Mesendoderm (in vitro differentiated cells): ENCODE data around the gene TACC3.

Experiments
- DNase-seq: peaks from one replicate; pipeline ENCODE4 v3.0.0; 2013
- H2AK5ac ChIP-seq: 2 replicates; pipeline ENCODE4 v1.6.1; 2013; ENCODE audit warnings: low read length, inconsistent platforms
- H2BK120ac ChIP-seq: 2 replicates; pipeline ENCODE4 v1.6.1; 2013; ENCODE audit warnings: low read depth, mild to moderate bottlenecking, low read length, moderate library complexity, mixed read lengths
- H2BK15ac ChIP-seq: replicated peaks from 2 replicates; pipeline ENCODE4 v1.6.1; 2013; ENCODE audit warnings: low read depth, mild to moderate bottlenecking, moderate library complexity
- H2BK5ac ChIP-seq: 2 replicates; pipeline ENCODE4 v1.6.1; 2013; ENCODE audit warnings: low read length, inconsistent platforms
- H3K18ac ChIP-seq: 2 replicates; pipeline ENCODE4 v1.6.1; 2013; ENCODE audit warnings: mild to moderate bottlenecking, low read length, mixed read lengths
- H3K23ac ChIP-seq: one replicate; pipeline ENCODE4 v1.6.1; 2013; ENCODE audit warnings: low read length
- H3K27ac ChIP-seq: 2 replicates; pipeline ENCODE4 v1.5.1; 2013; ENCODE audit warnings: low read depth, mild to moderate bottlenecking, inconsistent platforms, low read length, moderate library complexity
- H3K27me3 ChIP-seq: 2 replicates; pipeline ENCODE4 v1.6.1; 2013; ENCODE audit warnings: low read length, control low read depth, mild to moderate bottlenecking, inconsistent platforms; ENCODE audit not compliant: insufficient read depth, poor library complexity
- H3K36me3 ChIP-seq: 2 replicates; pipeline ENCODE4 v1.6.1; 2013; ENCODE audit warnings: low read length, inconsistent platforms; ENCODE audit not compliant: control insufficient read depth, insufficient read depth
- H3K4ac ChIP-seq: one replicate; pipeline ENCODE4 v1.6.1; 2013; ENCODE audit warnings: low read depth, mild to moderate bottlenecking, low read length, moderate library complexity
- H3K4me1 ChIP-seq: 2 replicates; pipeline ENCODE4 v1.6.1; 2013; ENCODE audit warnings: low read depth, low read length, inconsistent platforms; ENCODE audit not compliant: control insufficient read depth
- H3K4me2 ChIP-seq: 2 replicates; pipeline ENCODE4 v1.6.1; 2013; ENCODE audit warnings: low read length
- H3K4me3 ChIP-seq: 2 replicates; pipeline ENCODE4 v1.5.1; 2013; ENCODE audit warnings: mild to moderate bottlenecking, low read length
- H3K56ac ChIP-seq: one replicate; pipeline ENCODE4 v1.6.1; 2013; ENCODE audit warnings: low read length
- H3K79me1 ChIP-seq: 2 replicates; pipeline ENCODE4 v1.6.1; 2013; ENCODE audit warnings: low read length, inconsistent platforms
- H3K79me2 ChIP-seq: 2 replicates; pipeline ENCODE4 v1.6.1; 2013; ENCODE audit warnings: mild to moderate bottlenecking, low read length; ENCODE audit not compliant: control insufficient read depth, insufficient read depth
- H3K9ac ChIP-seq: 2 replicates; pipeline ENCODE4 v1.6.1; 2013; ENCODE audit warnings: low read length, inconsistent platforms
- H4K5ac ChIP-seq: one replicate; pipeline ENCODE4 v1.6.1; 2013; ENCODE audit warnings: low read length
- H4K8ac ChIP-seq: one replicate; pipeline ENCODE4 v1.6.1; 2013; ENCODE audit warnings: low read depth, mild to moderate bottlenecking, control low read depth, low read length, moderate library complexity
- WGBS: extraction: QIAGEN DNeasy Blood & Tissue Kit; methylation state at CpG from one replicate; pipeline ENCODE4 v1.1.7; 2013; ENCODE audit warnings: low lambda C conversion rate, missing lambda C conversion rate; ENCODE audit not compliant: insufficient coverage; ENCODE audit errors: extremely low coverage; 5-methylcytosine and 5-hydroxymethylcytosine counted together

TACC3 gene

DNA sequence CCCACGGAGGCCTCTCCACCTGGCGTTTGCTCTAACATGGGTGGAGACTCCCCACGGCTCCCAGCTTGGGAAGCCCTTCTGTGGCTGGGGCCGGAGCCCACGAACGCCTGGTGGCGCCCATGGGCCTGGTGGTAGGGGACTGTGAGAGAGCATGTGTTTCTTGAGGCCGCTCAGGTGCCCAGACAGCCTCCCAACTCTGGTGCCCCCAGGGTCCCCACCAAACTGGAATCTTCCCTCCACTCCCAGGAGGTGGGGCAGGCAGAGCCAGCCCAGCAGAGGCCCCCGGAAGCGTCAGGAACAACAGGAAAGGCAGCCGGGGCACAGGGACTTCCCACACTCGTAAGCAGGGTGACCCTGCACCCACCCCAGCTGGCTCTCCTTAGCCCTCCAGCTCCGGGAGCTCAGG is 38.5 kb downstream of the TACC3 start:
- Histone ChIP-seq H3K4ac (no peak overlapping the region), H3K27me3 (no peaks in the 10 kb centered on the region), H2BK5ac (no peak overlapping the region), H3K18ac (no peak overlapping the region), H2BK120ac (no peak overlapping the region), H3K23ac (no peak overlapping the region), H3K79me2 (no peaks in the 10 kb centered on the region), H4K8ac (no peak overlapping the region), H3K4me2 (no peak overlapping the region), H4K5ac (no peak overlapping the region), H3K79me1 (no peaks in the 10 kb centered on the region), H3K9ac (no peak overlapping the region), H3K27ac (no peak overlapping the region), H3K4me3 (no peak overlapping the region), H3K56ac (no peak overlapping the region), H2BK15ac (no peak overlapping the region), H3K36me3 (no peaks in the 10 kb centered on the region), H3K4me1 (no peaks in the 10 kb centered on the region), H2AK5ac (no peak overlapping the region)
- no peak for DNase-seq
- no CpG with 5 or more reads among the region's 13 CpGs for WGBS

GRCh38 chr4:1760521-1761071 is 39.3 kb downstream of the TACC3 start:
- H3K4me2 ChIP-seq = no peak overlapping the region
- no CpG with 5 or more reads among the region's 25 CpGs for WGBS
- no peak overlapping the region for H3K56ac ChIP-seq

GRCh38 chr4:1761130-1761689 is 39.9 kb downstream of the TACC3 start:
- Histone ChIP-seq H3K79me2 (no peaks in the 10 kb centered on the region), H3K27ac (no peak overlapping the region), H4K5ac (no peak overlapping the region), H3K23ac (no peak overlapping the region), H3K79me1 (no peaks in the 10 kb centered on the region), H3K56ac (no peak overlapping the region), H4K8ac (no peak overlapping the region), H2AK5ac (no peak overlapping the region), H2BK15ac (no peak overlapping the region), H3K9ac (no peak overlapping the region), H3K36me3 (no peaks in the 10 kb centered on the region), H3K18ac (no peak overlapping the region), H3K4me3 (no peak overlapping the region), H3K4ac (no peak overlapping the region), H2BK5ac (no peak overlapping the region), H2BK120ac (no peak overlapping the region), H3K4me1 (no peaks in the 10 kb centered on the region), H3K4me2 (no peak overlapping the region), H3K27me3 (no peaks in the 10 kb centered on the region)
- WGBS = no CpG with 5 or more reads among the region's 32 CpGs
- no peak for DNase-seq

More at GRCh38 chr4:1760521-1761071, 39.3 kb downstream of the TACC3 start:
- no peak overlapping the region for H4K5ac ChIP-seq
- no peak overlapping the region for H3K9ac ChIP-seq
- H3K79me1 ChIP-seq = no peaks in the 10 kb centered on the region
- H2BK15ac ChIP-seq = no peak overlapping the region
- H3K18ac ChIP-seq = no peak overlapping the region
- no peak overlapping the region for H3K23ac ChIP-seq
- H2BK5ac ChIP-seq = no peak overlapping the region
- no peak overlapping the region for H4K8ac ChIP-seq
- H3K4ac ChIP-seq = no peak overlapping the region
- H3K36me3 ChIP-seq = no peaks in the 10 kb centered on the region
- H2BK120ac ChIP-seq = no peak overlapping the region
- H3K79me2 ChIP-seq = no peaks in the 10 kb centered on the region
- no peaks in the 10 kb centered on the region for H3K27me3 ChIP-seq
- no peak overlapping the region for H3K4me3 ChIP-seq
- H3K4me1 ChIP-seq = no peaks in the 10 kb centered on the region
- no peak overlapping the region for H2AK5ac ChIP-seq
- DNase-seq = no peak
- H3K27ac ChIP-seq = no peak overlapping the region

DNA sequence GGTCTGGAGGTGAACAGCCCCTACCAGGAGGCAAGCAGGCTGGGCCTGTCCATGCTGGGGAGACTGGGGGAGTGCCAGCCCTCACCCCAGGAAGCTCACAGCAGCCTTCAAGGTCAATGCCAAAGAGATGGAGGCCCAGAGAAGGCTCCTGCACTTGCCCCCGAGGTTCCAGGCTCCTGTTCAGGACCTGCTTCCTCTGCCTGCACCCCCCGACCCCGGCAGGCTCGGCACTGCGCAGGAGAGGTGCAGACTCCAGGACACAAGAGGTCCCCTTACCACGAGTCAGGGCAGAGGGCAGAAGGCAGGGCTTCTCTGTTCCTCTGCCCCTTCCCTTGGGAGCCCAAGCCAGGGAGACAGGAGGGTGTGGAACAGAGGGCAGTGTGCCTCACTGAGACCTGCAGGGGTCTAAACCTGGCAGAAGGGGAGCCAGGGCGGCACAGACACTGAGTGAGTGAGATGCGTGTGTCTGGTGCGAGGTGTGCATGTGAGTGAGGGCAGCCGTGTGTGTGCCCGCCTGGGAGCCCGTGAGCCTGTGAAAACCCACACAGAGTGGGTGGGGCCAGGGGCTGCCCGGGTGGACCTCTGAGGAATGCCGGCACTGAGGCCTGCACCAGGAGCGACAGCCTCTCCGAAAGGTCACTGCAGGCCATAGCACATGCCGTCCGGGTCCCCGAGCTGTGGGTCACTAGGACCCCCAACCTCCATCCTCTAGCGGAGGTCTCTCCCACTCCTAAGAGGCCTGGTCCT is 41.1 kb downstream of the TACC3 start:
- Histone ChIP-seq H3K23ac (no peak overlapping the region), H3K79me1 (no peaks in the 10 kb centered on the region), H2BK15ac (no peak overlapping the region), H3K56ac (no peak overlapping the region), H2BK5ac (no peak overlapping the region), H3K36me3 (no peaks in the 10 kb centered on the region), H3K4me3 (no peak overlapping the region), H3K9ac (no peak overlapping the region), H3K18ac (no peak overlapping the region), H3K27me3 (no peaks in the 10 kb centered on the region), H3K4me2 (no peak overlapping the region), H4K5ac (no peak overlapping the region), H3K27ac (no peak overlapping the region), H2AK5ac (no peak overlapping the region), H3K79me2 (no peaks in the 10 kb centered on the region), H3K4me1 (no peaks in the 10 kb centered on the region), H3K4ac (no peak overlapping the region), H2BK120ac (no peak overlapping the region), H4K8ac (no peak overlapping the region)
- no CpG with 5 or more reads among the region's 20 CpGs for WGBS
- DNase-seq = no peak

DNA sequence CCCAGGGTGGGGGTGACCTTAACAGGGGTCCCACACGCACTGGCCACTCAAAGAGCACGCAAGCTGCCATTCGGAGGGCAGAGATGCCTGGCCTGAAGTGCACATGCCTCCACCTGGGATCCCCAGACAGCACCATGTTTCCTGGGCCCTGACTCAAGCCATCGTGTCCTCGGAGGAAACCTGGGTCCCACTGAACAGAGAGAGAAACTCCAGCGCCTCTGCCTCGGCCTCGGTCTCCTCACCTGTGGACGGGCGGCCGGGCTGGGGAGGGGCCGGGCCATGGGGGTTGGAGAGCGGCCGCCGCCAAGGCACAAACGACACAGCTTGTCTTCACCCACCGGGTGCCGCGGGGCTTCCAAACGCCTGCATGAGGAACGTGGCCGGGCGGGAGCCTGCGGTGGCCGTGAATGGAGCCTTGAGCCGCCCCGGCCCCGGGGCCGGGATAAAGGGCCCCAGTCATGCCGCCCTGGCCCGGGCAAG is 41.8 kb downstream of the TACC3 start:
- H3K4me1 ChIP-seq = no peaks in the 10 kb centered on the region
- H3K9ac ChIP-seq = no peak overlapping the region
- H2BK120ac ChIP-seq = no peak overlapping the region
- peak overlapping the region; percentile 34 for H3K56ac ChIP-seq
- no peak overlapping the region for H3K4me3 ChIP-seq
- no peak overlapping the region for H3K4me2 ChIP-seq
- no peak for DNase-seq
- H3K27me3 ChIP-seq = no peaks in the 10 kb centered on the region
- no peak overlapping the region for H4K5ac ChIP-seq
- H4K8ac ChIP-seq = no peak overlapping the region
- H3K23ac ChIP-seq = no peak overlapping the region
- H2BK5ac ChIP-seq = no peak overlapping the region
- no peaks in the 10 kb centered on the region for H3K79me2 ChIP-seq
- no peak overlapping the region for H2AK5ac ChIP-seq
- no peak overlapping the region for H3K27ac ChIP-seq
- no CpG with 5 or more reads among the region's 31 CpGs for WGBS
- no peak overlapping the region for H3K4ac ChIP-seq
- no peak overlapping the region for H2BK15ac ChIP-seq
- no peak overlapping the region for H3K18ac ChIP-seq
- H3K36me3 ChIP-seq = no peaks in the 10 kb centered on the region
- no peaks in the 10 kb centered on the region for H3K79me1 ChIP-seq
